GM18520 (cell line): ENCODE results near the gene IL1RAPL1.
"Not testable (repeated sequence)": the region's sequence is repeated elsewhere in the genome, so short reads cannot be mapped to it uniquely, and the experiment has no call there.

ENCODE experiments used
- ATAC-seq: cut with Tn5 transposase; IDR thresholded peaks from one replicate; pipeline ENCODE4 v1.9.1; 2021; ENCODE audit not compliant: unreplicated experiment

The IL1RAPL1 gene

DNA sequence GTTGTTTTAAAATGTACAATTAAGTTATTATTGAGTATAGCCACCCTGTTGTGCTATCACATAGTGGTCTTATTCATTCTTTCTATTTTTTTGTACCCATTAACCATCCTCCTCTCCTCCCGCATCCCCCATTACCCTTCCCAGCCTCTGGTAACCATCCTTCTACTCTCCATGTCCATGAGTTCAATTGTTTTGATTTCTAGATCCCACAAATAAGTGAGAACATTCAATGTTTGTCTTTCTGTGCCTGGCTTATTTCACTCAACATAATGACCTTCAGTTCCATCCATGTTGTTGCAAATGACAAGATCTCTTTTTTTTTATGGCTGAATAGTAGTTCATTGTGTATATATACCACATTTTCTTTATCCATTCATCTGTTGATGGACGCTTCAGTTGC is 179.3 kb downstream of the IL1RAPL1 start:
- not testable (repeated sequence) for ATAC-seq

DNA sequence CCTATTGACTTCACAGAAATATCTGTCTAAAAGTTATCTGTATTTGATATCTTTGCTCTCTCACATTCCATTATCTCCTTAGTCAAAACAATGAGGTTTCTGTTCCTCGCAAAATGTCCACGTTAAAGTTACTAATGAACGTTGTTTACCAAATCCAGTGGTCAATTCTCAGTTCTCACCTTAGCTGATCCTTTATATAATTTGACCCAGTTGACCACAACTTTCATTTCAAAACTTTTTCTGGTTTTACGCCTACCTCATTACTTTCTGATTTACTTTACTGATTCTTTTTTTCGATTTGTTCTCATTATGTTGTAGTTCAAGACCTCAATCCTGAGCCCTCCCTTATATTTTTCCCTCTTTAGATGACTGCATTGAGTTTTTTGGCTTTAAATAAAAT is 186.6 kb downstream of the IL1RAPL1 start:
- ATAC-seq: no peak

DNA sequence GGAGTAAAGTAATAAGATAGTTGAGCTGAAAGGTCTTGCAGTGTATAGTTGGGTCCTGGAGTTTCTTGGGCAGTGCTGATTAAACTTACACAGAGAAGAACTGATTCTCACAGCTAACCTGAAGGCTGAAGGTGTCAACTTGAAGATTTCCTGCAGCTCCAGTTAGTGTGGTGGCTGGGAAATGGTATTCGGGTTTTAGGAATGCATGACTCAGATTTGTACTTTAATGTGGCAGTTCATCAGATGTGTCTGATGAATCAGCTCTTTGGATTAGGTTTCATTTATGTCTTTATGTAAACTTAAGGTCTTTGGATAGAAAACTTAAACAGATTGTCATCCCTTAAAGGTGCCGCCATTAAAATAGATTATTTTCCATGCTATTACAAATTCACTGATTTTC is 200.0 kb downstream of the IL1RAPL1 start:
- no peak for ATAC-seq

DNA sequence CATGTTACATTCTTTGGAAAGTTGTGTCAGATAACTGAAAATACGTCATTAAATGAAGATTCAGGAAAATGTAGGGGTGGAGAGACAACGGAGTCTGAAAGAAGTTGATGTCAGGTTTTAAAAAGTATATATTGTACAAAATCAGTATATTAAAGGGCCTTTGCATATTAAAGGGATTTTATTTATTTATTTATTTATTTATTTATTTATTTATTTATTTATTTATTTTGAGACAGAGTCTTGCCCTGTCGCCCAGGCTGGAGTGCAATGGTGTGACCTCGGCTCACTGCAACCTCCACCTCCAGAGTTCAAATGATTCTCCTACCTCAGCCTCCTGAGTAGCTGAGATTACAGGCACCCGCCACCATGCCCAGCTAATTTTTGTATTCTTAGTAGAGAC is 213.4 kb downstream of the IL1RAPL1 start:
- not testable (repeated sequence) for ATAC-seq

DNA sequence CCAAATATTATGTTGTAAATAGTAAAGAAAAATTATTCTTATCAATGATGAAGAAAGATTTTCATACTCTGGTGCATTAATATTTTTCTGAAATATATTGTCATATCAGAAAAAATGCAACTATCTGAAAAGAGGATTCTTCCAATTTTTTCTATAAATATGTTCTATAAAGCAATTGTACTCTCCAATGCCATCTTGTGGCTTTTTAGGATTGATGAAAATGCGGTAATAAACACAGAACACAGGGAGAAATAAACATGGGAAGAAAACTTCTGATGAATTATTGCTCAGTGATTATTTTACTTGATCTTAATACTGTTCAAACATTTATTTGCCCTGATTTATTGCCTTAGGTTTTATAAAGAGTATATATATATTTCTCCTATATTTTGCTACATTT is 215.4 kb downstream of the IL1RAPL1 start:
- no peak for ATAC-seq

DNA sequence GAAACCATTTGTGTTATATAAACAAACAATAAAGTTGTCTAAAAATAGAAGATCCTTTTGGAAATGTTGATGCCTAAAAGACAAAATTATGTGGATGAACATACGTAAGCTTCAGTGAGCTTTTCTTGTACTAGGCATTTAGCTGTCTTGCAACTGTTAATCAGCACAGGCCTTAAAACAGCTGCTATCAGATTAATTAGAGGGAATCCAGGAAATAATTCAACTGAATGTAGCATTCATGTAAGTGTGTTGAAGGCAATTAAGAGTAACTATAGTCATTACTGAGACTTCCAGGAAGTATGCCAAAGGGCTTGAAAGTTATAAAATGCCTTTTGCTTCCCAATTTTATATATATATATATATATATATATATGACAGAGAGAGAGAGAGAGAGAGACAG is 248.7 kb downstream of the IL1RAPL1 start:
- ATAC-seq: no peak

DNA sequence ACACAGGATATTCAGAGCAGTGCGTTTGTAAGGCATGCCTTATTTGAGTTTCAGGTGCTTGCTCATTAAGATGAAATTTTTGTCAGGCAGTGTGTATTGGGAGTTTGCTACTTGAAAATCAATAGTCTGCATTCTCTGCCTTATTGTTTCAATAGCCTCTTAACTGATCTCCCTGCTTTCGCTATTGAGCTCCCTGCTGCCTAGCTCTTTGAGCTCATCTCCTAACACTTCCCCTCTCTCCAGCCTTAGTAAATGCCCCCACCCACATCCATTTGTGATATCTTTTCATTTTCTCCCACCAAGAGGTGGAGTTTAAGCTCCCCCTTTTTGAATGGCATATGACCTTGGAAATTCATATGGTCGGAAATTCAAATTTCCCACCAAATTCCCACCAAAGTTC is 256.6 kb downstream of the IL1RAPL1 start:
- ATAC-seq: no peak

DNA sequence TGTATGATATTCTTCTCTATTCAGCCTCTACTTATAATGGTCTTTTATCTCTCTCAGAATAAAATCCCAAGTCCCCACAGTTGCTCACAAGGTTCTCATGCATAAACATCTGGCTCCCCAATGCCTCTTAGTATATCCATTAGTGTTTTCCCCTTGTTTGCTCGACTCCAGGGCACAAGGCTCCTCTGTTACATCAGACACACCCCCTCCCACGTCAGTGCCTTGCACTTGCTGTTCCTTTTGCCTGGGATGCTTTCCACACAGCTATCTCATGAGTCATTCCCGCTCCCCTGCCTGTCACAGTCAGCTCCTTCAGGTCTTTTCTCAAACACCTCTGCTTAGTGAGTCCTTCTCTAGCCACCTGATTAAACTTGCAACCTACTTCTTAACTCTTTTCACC is 260.2 kb downstream of the IL1RAPL1 start:
- no peak for ATAC-seq

DNA sequence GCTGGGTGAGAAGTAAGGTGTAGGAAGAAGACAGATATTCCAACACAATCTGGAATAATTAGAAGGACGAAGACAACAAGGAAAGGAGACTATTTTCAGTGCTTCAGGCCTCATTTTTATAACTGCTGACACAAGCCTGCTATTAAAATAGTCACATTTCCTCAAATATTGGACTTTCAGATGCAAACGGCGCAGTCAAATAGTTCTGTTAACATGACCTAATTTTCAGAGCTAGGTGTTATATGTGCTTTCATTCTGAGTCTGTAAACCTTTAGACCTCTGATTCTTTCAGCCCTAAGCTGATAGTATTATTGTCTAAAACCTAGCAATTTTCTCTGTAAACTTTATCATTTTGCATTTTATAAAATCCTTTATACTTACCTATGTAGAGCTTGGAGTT is 261.5 kb downstream of the IL1RAPL1 start:
- no peak for ATAC-seq

DNA sequence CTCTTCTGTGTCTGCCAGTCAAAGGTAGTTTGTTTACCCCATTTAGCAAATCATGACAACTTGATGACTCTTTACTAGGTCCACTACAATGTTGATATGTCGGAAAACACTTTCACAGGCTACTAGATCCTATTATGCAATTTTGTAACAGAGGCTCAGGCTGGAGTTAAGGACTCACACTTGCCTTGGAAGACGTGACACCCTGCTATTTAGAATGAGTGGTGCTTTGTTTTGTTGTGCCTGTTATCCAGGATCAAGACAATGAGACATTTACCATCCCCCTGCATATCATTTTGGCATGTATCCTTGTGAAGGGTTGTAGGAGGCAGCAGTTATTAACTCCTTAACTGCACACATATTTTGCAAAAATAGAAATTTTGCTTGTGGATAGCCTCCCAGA is 263.7 kb downstream of the IL1RAPL1 start:
- no peak for ATAC-seq

DNA sequence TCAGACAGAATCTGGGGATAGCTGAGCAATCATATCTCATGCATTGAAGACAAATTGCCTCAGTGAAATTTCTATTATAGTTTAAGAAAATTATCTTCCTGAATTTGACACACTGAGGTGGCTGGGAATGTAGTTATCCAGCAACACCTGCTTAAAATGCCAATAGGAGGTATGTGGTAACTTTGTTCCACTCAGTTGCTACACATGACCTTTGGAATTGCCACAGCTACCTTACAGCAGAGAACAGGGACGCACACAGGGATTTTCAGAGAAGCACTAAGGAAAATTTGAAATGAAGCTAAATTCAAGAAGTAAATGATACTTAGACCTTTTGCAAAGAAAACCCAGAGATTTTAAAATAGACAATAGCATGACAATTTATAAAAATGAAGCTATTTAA is 264.6 kb downstream of the IL1RAPL1 start:
- no peak for ATAC-seq

DNA sequence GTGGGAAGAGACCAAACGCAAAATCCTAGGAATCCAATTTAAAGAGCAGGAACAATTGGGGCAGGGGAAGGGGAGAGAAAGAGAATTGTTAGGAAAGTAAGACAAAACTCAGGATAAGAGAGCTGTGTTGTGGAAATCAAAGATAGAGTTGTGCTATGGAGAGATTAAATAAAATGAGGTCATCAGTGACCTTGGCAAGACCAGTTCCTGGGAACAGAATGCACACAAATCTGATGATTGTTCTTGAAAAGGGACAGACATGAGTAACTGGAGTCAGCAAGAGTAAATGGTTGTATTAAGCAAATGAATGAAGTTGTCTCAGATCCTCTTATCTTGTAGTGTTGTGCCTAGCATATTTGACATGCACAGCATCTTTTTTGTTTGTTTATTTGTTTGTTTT is 267.4 kb downstream of the IL1RAPL1 start:
- ATAC-seq: no peak

DNA sequence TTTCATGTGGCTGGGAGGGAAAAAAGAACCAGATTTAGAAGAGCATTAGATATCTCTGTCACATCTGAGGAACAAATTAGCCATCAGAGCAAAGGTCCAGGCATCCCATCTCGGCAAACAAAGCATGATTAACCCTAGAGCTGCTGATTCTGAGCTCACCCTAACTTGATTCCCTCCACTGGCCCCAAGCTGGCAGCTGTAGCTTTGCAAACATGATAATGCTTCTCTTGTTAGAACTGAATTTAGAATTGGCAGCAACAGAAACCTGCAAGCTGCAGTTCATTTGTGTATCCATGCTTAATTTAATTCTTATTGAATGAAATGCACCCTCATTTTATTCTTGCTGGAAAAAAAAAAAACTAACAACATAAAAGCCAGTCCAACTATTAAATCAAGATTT is 289.2 kb downstream of the IL1RAPL1 start:
- ATAC-seq: no peak

DNA sequence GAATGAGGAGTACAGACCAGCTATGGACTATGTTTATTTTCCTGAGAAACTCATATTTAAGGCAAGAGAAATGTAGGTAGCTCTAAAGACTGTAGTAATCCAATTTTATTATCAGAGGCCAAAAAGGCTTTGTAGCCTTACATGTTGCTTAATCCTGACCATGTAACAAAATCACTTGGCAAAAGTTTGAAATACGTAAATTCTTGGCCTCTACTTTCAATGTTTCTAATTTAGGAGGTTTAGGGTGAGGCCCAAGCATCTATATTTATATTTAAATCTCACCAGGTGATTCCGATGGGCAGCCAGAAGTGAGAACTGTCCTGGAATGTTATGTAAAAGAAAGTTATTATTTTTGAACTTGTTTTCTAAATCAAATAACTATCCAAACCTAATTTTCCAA is 289.7 kb downstream of the IL1RAPL1 start:
- ATAC-seq: no peak

DNA sequence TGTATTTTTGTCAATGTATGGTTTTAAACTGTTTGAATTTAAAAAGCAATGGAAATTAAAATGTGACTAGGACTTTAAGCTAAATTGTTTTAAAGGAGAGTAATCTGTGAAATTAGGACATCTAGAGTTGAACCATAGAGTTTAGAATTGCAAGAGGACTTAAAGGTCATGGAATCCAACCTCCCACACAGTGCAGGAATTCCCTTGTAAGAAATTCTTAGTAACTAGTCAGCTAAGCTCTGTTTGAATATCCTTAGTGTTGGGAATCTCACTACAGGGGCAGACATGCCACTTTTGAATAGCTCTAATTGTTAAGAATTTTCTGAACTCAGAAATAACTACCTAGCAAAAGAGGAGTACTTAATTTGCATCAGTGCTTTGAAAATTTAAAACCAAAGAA is 292.9 kb downstream of the IL1RAPL1 start:
- no peak for ATAC-seq

DNA sequence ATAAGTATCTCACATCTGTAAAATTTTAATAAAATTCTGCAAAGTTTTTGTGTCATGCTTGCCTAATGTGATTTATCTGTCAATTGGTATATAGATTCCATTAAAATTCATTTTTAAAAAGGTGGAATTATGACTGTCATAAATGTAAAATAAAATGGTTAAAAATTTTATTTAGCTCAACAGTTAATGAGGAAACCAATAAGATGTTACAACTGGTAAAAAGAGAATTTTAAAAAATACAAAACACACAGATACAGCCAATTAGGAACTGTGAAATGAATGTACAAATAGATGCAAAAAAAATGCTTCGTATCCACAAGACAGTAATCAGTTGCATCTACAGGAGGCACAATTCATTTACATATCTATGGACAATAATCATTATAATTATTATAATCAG is 297.6 kb downstream of the IL1RAPL1 start:
- no peak for ATAC-seq

DNA sequence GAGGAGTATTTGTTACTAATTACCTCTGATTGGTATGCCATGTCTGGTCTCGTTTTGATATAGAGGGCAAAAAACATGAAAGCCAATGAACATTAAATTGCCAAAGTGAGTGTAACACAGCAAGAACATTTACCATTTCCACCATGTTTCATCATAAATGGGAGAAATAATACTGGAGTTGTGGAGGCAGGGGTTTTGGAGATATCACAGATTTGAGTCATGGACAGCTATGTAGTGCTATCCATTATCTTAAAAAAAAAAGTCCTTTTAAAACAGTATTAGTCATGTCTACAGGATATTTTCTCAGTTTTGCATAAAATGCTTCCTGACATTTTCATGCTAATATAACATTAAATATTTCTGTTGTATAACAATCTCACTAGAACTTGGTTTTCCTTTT is 301.2 kb downstream of the IL1RAPL1 start:
- ATAC-seq: no peak

DNA sequence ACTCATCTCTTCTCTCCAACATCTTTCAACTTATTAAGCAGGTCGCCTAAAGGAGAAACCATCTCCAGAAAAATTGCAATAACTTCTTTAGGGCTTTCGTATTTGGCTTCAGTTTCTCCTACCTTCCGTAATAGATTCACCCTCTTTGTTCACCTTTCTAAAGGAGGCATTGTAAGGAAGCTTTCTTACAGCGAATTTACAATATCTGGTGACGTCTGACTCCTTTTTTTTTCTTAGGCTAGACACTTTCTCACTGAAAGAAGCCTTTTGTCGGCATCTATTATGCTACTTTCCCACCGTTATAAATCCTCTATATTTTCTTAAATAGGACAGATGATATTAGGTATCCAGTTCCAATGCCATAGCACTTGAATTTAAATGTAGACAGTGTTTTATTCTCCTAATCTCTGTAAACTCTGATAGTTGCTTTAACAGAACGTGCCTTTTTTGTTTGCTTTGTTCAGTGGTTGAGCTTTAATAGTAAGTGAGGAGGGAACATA is 302.4 kb downstream of the IL1RAPL1 start:
- no peak for ATAC-seq

DNA sequence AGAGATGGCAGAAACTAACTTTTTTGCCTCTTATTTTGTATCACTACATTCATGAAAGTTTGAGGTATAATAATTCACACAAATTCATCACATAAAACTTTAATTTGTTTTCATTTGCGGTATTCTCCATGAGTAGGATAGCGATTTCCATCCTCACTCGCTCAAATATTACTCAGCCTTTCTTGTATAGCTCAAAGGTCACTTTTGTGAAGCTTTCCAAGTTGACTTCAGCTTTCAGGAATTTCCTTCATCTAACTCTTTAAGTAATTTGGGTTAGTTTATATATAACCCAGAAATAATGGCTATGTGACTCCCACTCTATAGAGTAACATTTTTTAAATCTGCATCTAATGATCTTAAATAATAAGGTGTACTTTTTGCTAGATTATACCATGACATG is 314.4 kb downstream of the IL1RAPL1 start:
- ATAC-seq: no peak

DNA sequence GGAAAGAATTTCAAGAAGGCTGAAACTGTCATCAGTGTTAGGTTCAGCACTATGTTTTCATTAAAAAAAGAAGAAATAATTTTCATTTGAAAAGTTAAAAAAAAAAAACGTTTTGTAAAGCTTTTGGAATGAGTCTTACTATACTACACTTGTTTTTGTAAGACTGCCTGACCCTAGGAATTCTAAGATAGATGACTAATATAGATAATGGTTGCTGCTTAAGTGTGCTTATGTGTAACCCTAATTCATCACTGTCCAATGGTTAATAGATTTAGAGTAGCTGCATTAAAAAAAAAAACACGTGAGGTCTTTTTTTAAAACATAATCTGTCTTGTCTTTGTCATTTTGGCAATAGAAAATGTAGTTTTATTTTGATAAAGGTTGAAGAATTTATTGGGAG is 323.2 kb downstream of the IL1RAPL1 start:
- ATAC-seq: no peak

DNA sequence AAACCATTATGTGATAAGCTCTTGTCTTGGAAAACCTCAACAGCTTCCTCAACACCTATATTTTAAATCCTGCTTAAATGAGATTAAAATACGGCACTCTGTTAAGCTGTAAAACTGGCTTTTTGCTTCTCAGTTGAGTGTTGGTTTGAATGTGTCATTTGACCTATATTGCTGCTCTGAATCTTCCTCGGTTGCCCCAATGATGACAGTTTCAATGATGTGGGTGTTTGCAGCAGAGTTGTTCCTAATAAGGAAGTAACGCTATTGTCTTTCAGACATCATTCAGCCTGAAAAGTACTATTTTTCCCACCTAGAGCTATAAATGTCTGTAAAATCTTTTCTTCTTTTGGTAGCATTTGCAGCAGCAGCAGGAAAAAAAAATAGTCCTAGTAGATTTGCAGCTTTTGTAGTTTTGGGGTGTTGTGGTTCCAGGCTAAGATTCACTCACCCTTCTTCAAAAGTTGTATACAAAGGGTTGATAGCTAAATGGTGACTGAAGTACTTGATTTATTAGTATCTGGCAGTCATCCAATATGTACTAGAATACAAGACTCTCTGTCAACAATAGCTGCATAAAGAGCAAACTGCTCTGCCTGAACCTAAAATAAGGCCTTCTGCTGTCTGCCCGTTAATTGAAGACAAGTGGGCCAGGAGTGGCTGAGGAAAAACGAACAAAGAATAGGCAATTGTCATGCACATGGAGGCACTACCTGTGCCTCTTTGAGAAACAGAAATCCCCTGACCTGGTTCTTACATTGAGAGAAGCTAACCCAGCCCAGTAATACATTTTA is 333.1 kb downstream of the IL1RAPL1 start:
- ATAC-seq: no peak

DNA sequence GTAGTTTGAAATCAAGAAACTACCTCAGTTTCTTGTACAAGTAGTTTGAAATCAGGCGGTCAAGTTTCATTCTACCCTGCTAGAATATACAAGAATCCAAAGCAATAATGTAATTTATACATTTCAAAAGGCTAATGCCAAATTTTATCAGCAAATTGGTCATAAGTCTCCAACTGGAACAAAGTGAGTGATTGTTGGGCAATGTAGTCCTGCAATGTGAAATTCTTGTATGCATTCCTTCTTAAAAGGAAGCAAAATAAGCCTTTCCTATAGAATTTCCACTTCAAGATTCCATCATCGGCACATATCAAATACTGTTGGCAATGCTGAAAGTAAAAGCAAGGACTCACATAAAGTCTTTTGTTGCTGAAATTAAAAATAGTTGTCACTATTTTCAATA is 334.9 kb downstream of the IL1RAPL1 start:
- ATAC-seq: no peak

DNA sequence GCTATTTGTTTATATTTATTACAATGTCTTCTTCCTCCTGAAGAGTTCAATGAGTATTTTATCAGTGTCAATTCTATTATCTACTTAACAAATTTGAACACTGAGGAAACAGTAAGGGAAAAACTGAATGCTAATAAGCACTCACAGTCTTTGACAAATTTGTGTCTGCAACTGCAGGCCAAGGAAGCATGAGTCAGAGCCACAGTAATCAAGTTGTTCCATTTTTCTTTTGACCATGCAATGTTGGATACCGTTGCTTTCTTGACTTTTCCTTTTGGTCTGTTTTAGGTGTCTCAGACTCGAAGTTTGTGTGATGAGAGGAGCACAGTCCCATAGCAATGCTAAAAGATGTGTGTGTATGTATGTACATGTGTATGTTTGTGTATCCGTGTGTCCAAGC is 359.6 kb downstream of the IL1RAPL1 start:
- no peak for ATAC-seq
